ENCODE results near the gene FAR1.

FAR1 gene

GRCh38 chr11:13672576-13673210, 4.2 kb downstream of the FAR1 start:
- DNase-seq = no peak

- no peak for DNase-seq
These were observed 6.5 kb downstream of the FAR1 start for GRCh38 chr11:13674799-13675509.

- no peak for DNase-seq
These were observed 8.1 kb downstream of the FAR1 start for GRCh38 chr11:13676576-13676975.

- no peak for DNase-seq
These were observed 11.3 kb downstream of the FAR1 start for GRCh38 chr11:13679768-13680167.

- no peak for DNase-seq
These were observed 12.2 kb downstream of the FAR1 start for GRCh38 chr11:13680501-13681264.

GRCh38 chr11:13681446-13681845, 13.0 kb downstream of the FAR1 start:
- DNase-seq = no peak

- no peak for DNase-seq
These were observed 13.7 kb downstream of the FAR1 start for GRCh38 chr11:13682212-13682611.

GRCh38 chr11:13685461-13686108, 17.1 kb downstream of the FAR1 start:
- DNase-seq = no peak

- no peak for DNase-seq
These were observed 18.3 kb downstream of the FAR1 start for GRCh38 chr11:13686776-13687175.

GRCh38 chr11:13687271-13687670, 18.8 kb downstream of the FAR1 start:
- DNase-seq = no peak

GRCh38 chr11:13691286-13691899, 22.9 kb downstream of the FAR1 start:
- no peak for DNase-seq

- DNase-seq = no peak
These were observed 23.7 kb downstream of the FAR1 start for GRCh38 chr11:13692172-13692571.

GRCh38 chr11:13694115-13694514, 25.6 kb downstream of the FAR1 start:
- no peak for DNase-seq

GRCh38 chr11:13695886-13696285, 27.4 kb downstream of the FAR1 start:
- no peak for DNase-seq

GRCh38 chr11:13697710-13698109, 29.2 kb downstream of the FAR1 start:
- DNase-seq = no peak

GRCh38 chr11:13698132-13698531, 29.7 kb downstream of the FAR1 start:
- DNase-seq = no peak

GRCh38 chr11:13699041-13699440, 30.6 kb downstream of the FAR1 start:
- DNase-seq = no peak

GRCh38 chr11:13699870-13700269, 31.4 kb downstream of the FAR1 start:
- no peak for DNase-seq

- no peak for DNase-seq
These were observed 33.0 kb downstream of the FAR1 start for GRCh38 chr11:13701506-13701905.

- DNase-seq = no peak
These were observed 33.6 kb downstream of the FAR1 start for GRCh38 chr11:13702071-13702470.

GRCh38 chr11:13705710-13706109, 37.2 kb downstream of the FAR1 start:
- DNase-seq = no peak

- DNase-seq = no peak
These were observed 45.5 kb downstream of the FAR1 start for GRCh38 chr11:13713982-13714381.

GRCh38 chr11:13717331-13717730, 48.9 kb downstream of the FAR1 start:
- DNase-seq = no peak

Data from stimulated activated CD4-positive, alpha-beta T cell treated with anti-CD3 and anti-CD28 coated beads, Interleukin-2, amount 100 ng/mL, for 48 hours (primary cell).